H1 (cell line): ENCODE measurements around the gene PKD1L1. TPM values are rescaled to one million over a fixed set of nuclear protein-coding genes. Genes with fewer than 3 reads are reported as not detected.

Experiments used
- CTCF ChIA-PET: fragments of 300-600 bp; sonication (Branson Sonifier 250); formaldehyde crosslinking; loops from one replicate; lab custom pipeline; 2021; ENCODE audit not compliant: partially characterized antibody; lab: Charles Lee
- POLR2A ChIA-PET: fragments of 300-600 bp; sonication (Branson Sonifier 250); formaldehyde crosslinking; loops from one replicate; lab custom pipeline; 2021; ENCODE audit warnings: inconsistent platforms; ENCODE audit not compliant: partially characterized antibody; lab: Charles Lee
- DNase-seq, 2 experiments: peaks; one replicate each; pipeline versions ENCODE4 v3.0.0 to v3.0.0-alpha.2; 2010 to 2022; ENCODE audit warnings: low spot score in 2 of 2, low read depth in 1 of 2, mixed read lengths in 1 of 2
- FAIRE-seq: peaks from 2 replicates; lab custom pipeline; 2011; peaks lifted over from hg19 to GRCh38; lab: Jason Lieb, UNC
- H2AFZ ChIP-seq: 2 replicates; pipeline ENCODE4 v1.8.1; 2012; ENCODE audit warnings: low read length, inconsistent platforms
- H2AK5ac ChIP-seq: 2 replicates; pipeline ENCODE4 v1.6.1; 2013; ENCODE audit warnings: low read depth, low read length
- H2BK120ac ChIP-seq: replicated peaks from 2 replicates; pipeline ENCODE3; 2013; ENCODE audit warnings: low read depth, low read length, inconsistent platforms
- H2BK12ac ChIP-seq: 2 replicates; pipeline ENCODE4 v1.6.1; 2013; ENCODE audit warnings: low read depth, low read length
- H2BK15ac ChIP-seq: 2 replicates; pipeline ENCODE4 v1.6.1; 2013; ENCODE audit warnings: low read length
- H2BK20ac ChIP-seq: 2 replicates; pipeline ENCODE4 v1.6.1; 2013; ENCODE audit warnings: low read length
- H2BK5ac ChIP-seq: 2 replicates; pipeline ENCODE4 v1.6.1; 2013; ENCODE audit warnings: low read depth, low read length
- H3K14ac ChIP-seq: 2 replicates; pipeline ENCODE4 v1.6.1; 2013; ENCODE audit warnings: inconsistent platforms; ENCODE audit not compliant: insufficient read length
- H3K18ac ChIP-seq: 2 replicates; pipeline ENCODE4 v1.6.1; 2013; ENCODE audit warnings: low read length; ENCODE audit errors: extremely low read depth
- H3K23ac ChIP-seq: 2 replicates; pipeline ENCODE4 v1.6.1; 2013; ENCODE audit warnings: inconsistent platforms; ENCODE audit not compliant: insufficient read length
- H3K23me2 ChIP-seq: 2 replicates; pipeline ENCODE4 v1.6.1; 2013; ENCODE audit warnings: low read depth, low read length
- H3K27ac ChIP-seq: 2 replicates; pipeline ENCODE4 v1.6.1; 2011; ENCODE audit warnings: low read depth, low read length, inconsistent platforms
- H3K27me3 ChIP-seq, 4 experiments: replicated peaks in 1 of 4; 1 replicate in 1 of 4; 2 replicates in 3 of 4; pipeline versions ENCODE4 v1.6.1 to v1.8.1; 2011 to 2013; ENCODE audit warnings: low read length in 3 of 4, mild to moderate bottlenecking in 3 of 4, inconsistent platforms in 2 of 4, mixed read lengths in 2 of 4, moderate library complexity in 1 of 4; ENCODE audit not compliant: control insufficient read depth in 3 of 4, insufficient read depth in 3 of 4; ENCODE audit errors: extremely low read depth in 1 of 4
- H3K36me3 ChIP-seq, 4 experiments: 2 replicates each; pipeline versions ENCODE4 v1.6.1 to v1.8.1; 2011 to 2013; ENCODE audit warnings: mild to moderate bottlenecking in 4 of 4, low read length in 3 of 4, moderate library complexity in 2 of 4, control low read depth in 1 of 4, inconsistent platforms in 1 of 4; ENCODE audit not compliant: insufficient read depth in 4 of 4, control insufficient read depth in 2 of 4
- H3K4ac ChIP-seq: replicated peaks from 2 replicates; pipeline ENCODE3; 2013; ENCODE audit warnings: low read length, low read depth, mixed read lengths, inconsistent platforms; ENCODE audit not compliant: insufficient read length
- H3K4me1 ChIP-seq, 4 experiments: replicated peaks in 1 of 4; 1 replicate in 1 of 4; 2 replicates in 3 of 4; pipeline versions ENCODE4 v1.6.1 to v1.8.1; 2011 to 2013; ENCODE audit warnings: low read length in 3 of 4, inconsistent platforms in 2 of 4, mixed read lengths in 1 of 4; ENCODE audit not compliant: insufficient read depth in 4 of 4, control insufficient read depth in 3 of 4
- H3K4me2 ChIP-seq, 2 experiments: 2 replicates each; pipeline versions ENCODE4 v1.6.1 to v1.8.1; 2011 to 2013; ENCODE audit warnings: low read depth in 2 of 2, low read length in 2 of 2, control low read depth in 1 of 2, inconsistent platforms in 1 of 2, mild to moderate bottlenecking in 1 of 2; ENCODE audit not compliant: insufficient read depth in 1 of 2
- H3K4me3 ChIP-seq, 4 experiments: fragments of 200-600, 300-600 bp in 1 of 4; sonication (generic), shearing (Covaris generic), sonication (Bioruptor Twin) in 1 of 4; 2 replicates each; pipeline versions ENCODE4 v1.5.1 to v1.8.1; 2011 to 2016; ENCODE audit warnings: low read length in 4 of 4, low read depth in 3 of 4, control low read depth in 2 of 4, inconsistent platforms in 2 of 4, mild to moderate bottlenecking in 2 of 4, mixed read lengths in 1 of 4, moderate library complexity in 1 of 4; ENCODE audit not compliant: insufficient read depth in 2 of 4; ENCODE audit errors: extremely low read depth in 1 of 4
- H3K56ac ChIP-seq: replicated peaks from 2 replicates; pipeline ENCODE3; 2013; ENCODE audit warnings: low read depth, mild to moderate bottlenecking, mixed read lengths, low read length, inconsistent platforms; ENCODE audit not compliant: insufficient read length
- H3K79me1 ChIP-seq: 2 replicates; pipeline ENCODE4 v1.6.1; 2013; ENCODE audit warnings: low read depth, low read length, control low read depth
- H3K79me2 ChIP-seq, 2 experiments: 2 replicates each; pipeline versions ENCODE4 v1.6.1 to v1.8.1; 2012 to 2013; ENCODE audit warnings: low read length in 2 of 2, mild to moderate bottlenecking in 2 of 2, inconsistent platforms in 1 of 2; ENCODE audit not compliant: insufficient read depth in 2 of 2, control insufficient read depth in 1 of 2
- H3K9ac ChIP-seq, 4 experiments: replicated peaks in 1 of 4; 1 replicate in 1 of 4; 2 replicates in 3 of 4; pipeline versions ENCODE4 v1.6.1 to v1.8.1; 2011 to 2013; ENCODE audit warnings: low read depth in 3 of 4, low read length in 3 of 4, control low read depth in 2 of 4, mild to moderate bottlenecking in 2 of 4, moderate library complexity in 2 of 4, inconsistent platforms in 1 of 4; ENCODE audit errors: extremely low read depth in 1 of 4
- H3K9me3 ChIP-seq, 2 experiments: 2 replicates each; pipeline versions ENCODE4 v1.6.1 to v1.8.1; 2012 to 2013; ENCODE audit warnings: mild to moderate bottlenecking in 2 of 2, moderate library complexity in 2 of 2, control low read depth in 1 of 2, inconsistent platforms in 1 of 2, low read depth in 1 of 2, low read length in 1 of 2, mixed read lengths in 1 of 2; ENCODE audit not compliant: insufficient read depth in 2 of 2
- H4K20me1 ChIP-seq, 2 experiments: replicated peaks in 1 of 2; 2 replicates each; pipeline versions ENCODE3 to v1.8.1; 2011 to 2013; ENCODE audit warnings: inconsistent platforms in 2 of 2, low read length in 2 of 2, mild to moderate bottlenecking in 1 of 2; ENCODE audit not compliant: insufficient read depth in 2 of 2, control insufficient read depth in 1 of 2
- H4K5ac ChIP-seq: 2 replicates; pipeline ENCODE4 v1.6.1; 2013; ENCODE audit warnings: low read length, low read depth, mixed read lengths, inconsistent platforms; ENCODE audit not compliant: insufficient read length
- H4K8ac ChIP-seq: 2 replicates; pipeline ENCODE4 v1.8.0; 2013; ENCODE audit warnings: mild to moderate bottlenecking, moderate library complexity, low read length, inconsistent platforms; ENCODE audit not compliant: insufficient read depth; ENCODE audit errors: extremely low read depth
- H4K91ac ChIP-seq: replicated peaks from 2 replicates; pipeline ENCODE3; 2013; ENCODE audit warnings: low read length, mixed read lengths, inconsistent platforms; ENCODE audit not compliant: insufficient read length
- WGBS, 2 experiments: shearing (Covaris generic) in 1 of 2; methylation state at CpG; one replicate each; pipeline versions ENCODE4 v1.1.6 to v1.1.7; 2013 to 2015; ENCODE audit warnings: low lambda C conversion rate in 2 of 2, mixed read lengths in 2 of 2, inconsistent platforms in 1 of 2, low coverage in 1 of 2, missing lambda C conversion rate in 1 of 2; ENCODE audit not compliant: insufficient replicate concordance in 2 of 2, insufficient coverage in 1 of 2, insufficient read length in 1 of 2; ENCODE audit errors: extremely low coverage in 1 of 2, missing lambda C conversion rate in 1 of 2; 5-methylcytosine and 5-hydroxymethylcytosine counted together
- polyA plus RNA-seq, 7 experiments: library from polyadenylated mRNA; depleted of rRNA in 3 of 7; stranded (reverse) in 5 of 7; unstranded in 2 of 7; fragments of >200 nt in 5 of 7; fragments of 200-250 nt in 2 of 7; gene quantifications; 1 replicate in 5 of 7; 2 replicates in 1 of 7; 4 replicates in 1 of 7; pipeline versions ENCODE4 v1.2.1 to v1.2.3, GENCODE V29; 2011 to 2013; ENCODE audit warnings: missing spikeins in 2 of 7, mixed read lengths in 2 of 7
- total RNA-seq: library from RNA; stranded (reverse); fragmentation: NEBNext Ultra II Directional; extraction: Animal tissue kit (Norgen Biotek cat#: 25700); gene quantifications from 2 replicates; pipeline ENCODE4 v1.2.1, GENCODE V29; 2021

PKD1L1 gene
- total and polyA plus RNA-seq, 2 of the 8 experiments (the other 6 are each of a cell fraction or from before 2014, with no cell fraction given), result 0.22 to 0.35 TPM

DNA sequence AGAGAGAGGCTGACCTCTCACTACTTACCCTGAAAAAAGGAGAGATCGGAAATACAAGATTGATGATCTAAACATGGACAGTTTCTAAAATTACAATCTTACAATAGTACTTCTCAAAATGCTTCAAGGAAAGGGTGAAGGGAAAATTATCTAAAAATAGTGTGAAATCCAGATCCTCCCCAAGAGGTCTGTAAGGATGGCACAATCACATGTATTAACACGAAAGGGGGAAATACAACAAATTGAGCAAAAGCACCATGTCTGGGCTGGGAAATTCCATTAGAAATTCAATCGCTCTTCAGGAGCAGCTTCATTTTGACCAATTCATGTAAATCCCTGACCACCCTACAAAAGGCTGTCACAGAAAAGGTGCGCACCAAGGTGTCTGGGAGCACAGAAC, 67.0 kb downstream of the PKD1L1 start:
- H3K79me2 ChIP-seq, result no peaks in the 10 kb centered on the region
- H2BK15ac ChIP-seq, result no peak overlapping the region
- no peak overlapping the region for H2BK12ac ChIP-seq
- H2BK20ac ChIP-seq, result no peak overlapping the region
- peaks cover 0 to 3% (median 0%) of the 10 kb centered on the region in 4 experiments; a peak in 3 of 7 replicates for H3K4me1 ChIP-seq
- H3K9ac ChIP-seq, result no peak overlapping the region
- H2BK120ac ChIP-seq, result no peak overlapping the region
- ChIA-PET CTCF (interaction anchor here (0.8 to 1.1 kb wide), 2 partner anchors 14 to 64 kb away, joined by 3 read pairs; no protein-coding TSS in a partner anchor), POLR2A (no interaction called here)
- H2AK5ac ChIP-seq, result no peak overlapping the region
- H3K23me2 ChIP-seq, result no peaks in the 10 kb centered on the region; the same call in 1 of the 2 replicates
- H2AFZ ChIP-seq, result no peak overlapping the region
- no peak overlapping the region for H3K4ac ChIP-seq
- no peak overlapping the region for H3K14ac ChIP-seq
- no peaks in the 10 kb centered on the region for H3K36me3 ChIP-seq
- DNase-seq (peak in 1 of 2 experiments; percentile 17), FAIRE-seq (no peak)
- no peak overlapping the region for H3K27ac ChIP-seq
- no peak overlapping the region for H4K5ac ChIP-seq
- no peak overlapping the region for H3K4me3 ChIP-seq
- WGBS, 2 experiments, result 94% methylated on average over 4 of the region's 4 CpGs; no CpG with 5 or more reads in 1 of the 2 experiments
- H4K91ac ChIP-seq, result no peak overlapping the region
- H3K27me3 ChIP-seq, result no peaks in the 10 kb centered on the region
- no peak overlapping the region for H3K56ac ChIP-seq
- no peak overlapping the region for H2BK5ac ChIP-seq
- H3K4me2 ChIP-seq, result no peak overlapping the region
- no peak overlapping the region for H3K18ac ChIP-seq
- no peaks in the 10 kb centered on the region for H4K20me1 ChIP-seq
- H4K8ac ChIP-seq, result no peak overlapping the region
- H3K23ac ChIP-seq, result no peak overlapping the region
- H3K9me3 ChIP-seq, result no peaks in the 10 kb centered on the region
- H3K79me1 ChIP-seq, result 0 out of 2 replicates have a peak, but pooled peaks cover 2% of the 10 kb centered on the region
